Measurements from ENCODE around the gene SUSD5. TPM values are rescaled to one million over a fixed set of nuclear protein-coding genes. Genes with fewer than 3 reads are reported as not detected.

SUSD5 gene
- under 1 TPM; 0.33 to 0.74 (median 0.43) TPM for total RNA-seq (2021; fragmentation: NEBNext Ultra II Directional; extraction: Animal tissue kit (Norgen Biotek cat#: 25700))
- long read RNA-seq, partial matches to known transcripts, result 0 of 1 reads
- long read RNA-seq, other reads (novel, unspliced or antisense), result 1 of 1 reads

- no peak within 1 kb of the TSS for H3K27ac Mint-ChIP-seq
- peaks cover 6% of the 10 kb centered on the region; the same call in 1 of the 2 replicates for H3K4me1 Mint-ChIP-seq (ENCODE audit: low read depth)
- H3K4me3 Mint-ChIP-seq, result peak within 1 kb of the TSS; percentile 53
- peaks cover 50% of the 10 kb centered on the region for H3K27me3 Mint-ChIP-seq (ENCODE audit: insufficient read depth)
- H3K36me3 Mint-ChIP-seq (ENCODE audit: low read depth), result no peaks in the 10 kb centered on the region
- H3K9me3 Mint-ChIP-seq, result peaks cover 4% of the 10 kb centered on the region; the same call in 1 of the 2 replicates
- DNase-seq, result no peak
- TF ChIP-seq, protein P1, sequence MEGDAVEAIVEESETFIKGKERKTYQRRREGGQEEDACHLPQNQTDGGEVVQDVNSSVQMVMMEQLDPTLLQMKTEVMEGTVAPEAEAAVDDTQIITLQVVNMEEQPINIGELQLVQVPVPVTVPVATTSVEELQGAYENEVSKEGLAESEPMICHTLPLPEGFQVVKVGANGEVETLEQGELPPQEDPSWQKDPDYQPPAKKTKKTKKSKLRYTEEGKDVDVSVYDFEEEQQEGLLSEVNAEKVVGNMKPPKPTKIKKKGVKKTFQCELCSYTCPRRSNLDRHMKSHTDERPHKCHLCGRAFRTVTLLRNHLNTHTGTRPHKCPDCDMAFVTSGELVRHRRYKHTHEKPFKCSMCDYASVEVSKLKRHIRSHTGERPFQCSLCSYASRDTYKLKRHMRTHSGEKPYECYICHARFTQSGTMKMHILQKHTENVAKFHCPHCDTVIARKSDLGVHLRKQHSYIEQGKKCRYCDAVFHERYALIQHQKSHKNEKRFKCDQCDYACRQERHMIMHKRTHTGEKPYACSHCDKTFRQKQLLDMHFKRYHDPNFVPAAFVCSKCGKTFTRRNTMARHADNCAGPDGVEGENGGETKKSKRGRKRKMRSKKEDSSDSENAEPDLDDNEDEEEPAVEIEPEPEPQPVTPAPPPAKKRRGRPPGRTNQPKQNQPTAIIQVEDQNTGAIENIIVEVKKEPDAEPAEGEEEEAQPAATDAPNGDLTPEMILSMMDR (IDR thresholded peaks at IDR 0.05), result no peak
Measured at GRCh38 chr3:33218446-33219174, at the start of gene SUSD5. TSS of gene SUSD5 (minus strand) at chr3:33218810. CDS start at chr3:33218797, 13 bp downstream.

- Mint-ChIP-seq H3K4me3 (no peak overlapping the region), H3K4me1 (ENCODE audit: low read depth) (no peaks in the 10 kb centered on the region), H3K27me3 (ENCODE audit: insufficient read depth) (peaks cover 9% of the 10 kb centered on the region), H3K36me3 (ENCODE audit: low read depth) (no peaks in the 10 kb centered on the region), H3K9me3 (no peaks in the 10 kb centered on the region), H3K27ac (no peak overlapping the region)
- TF ChIP-seq, protein P1 (IDR thresholded peaks at IDR 0.05), result no peak
- no peak for DNase-seq
Measured at GRCh38 chr3:33260104-33260503, 41.5 kb upstream of the SUSD5 start.

- TF ChIP-seq, protein P1 (IDR thresholded peaks at IDR 0.05), result no peak
- no peak for DNase-seq
- no peaks in the 10 kb centered on the region for H3K36me3 Mint-ChIP-seq (ENCODE audit: low read depth)
- H3K27me3 Mint-ChIP-seq (ENCODE audit: insufficient read depth), result peaks cover 4% of the 10 kb centered on the region; the same call in 1 of the 2 replicates
- no peaks in the 10 kb centered on the region for H3K9me3 Mint-ChIP-seq
- H3K4me1 Mint-ChIP-seq (ENCODE audit: low read depth), result no peaks in the 10 kb centered on the region
- H3K4me3 Mint-ChIP-seq, result no peak overlapping the region
- H3K27ac Mint-ChIP-seq, result no peak overlapping the region
Measured at GRCh38 chr3:33256249-33256648, 37.6 kb upstream of the SUSD5 start.

GRCh38 chr3:33250712-33251111, 32.1 kb upstream of the SUSD5 start:
- no peaks in the 10 kb centered on the region for H3K9me3 Mint-ChIP-seq
- no peaks in the 10 kb centered on the region for H3K4me1 Mint-ChIP-seq (ENCODE audit: low read depth)
- TF ChIP-seq, protein P1 (IDR thresholded peaks at IDR 0.05), result no peak
- DNase-seq, result no peak
- H3K36me3 Mint-ChIP-seq (ENCODE audit: low read depth), result no peaks in the 10 kb centered on the region
- H3K27ac Mint-ChIP-seq, result no peak overlapping the region
- peaks cover 8% of the 10 kb centered on the region for H3K27me3 Mint-ChIP-seq (ENCODE audit: insufficient read depth)
- no peak overlapping the region for H3K4me3 Mint-ChIP-seq

GRCh38 chr3:33246786-33247185, 28.2 kb upstream of the SUSD5 start:
- no peaks in the 10 kb centered on the region for H3K36me3 Mint-ChIP-seq (ENCODE audit: low read depth)
- TF ChIP-seq, protein P1 (IDR thresholded peaks at IDR 0.05), result no peak
- no peak overlapping the region for H3K4me3 Mint-ChIP-seq
- no peaks in the 10 kb centered on the region for H3K9me3 Mint-ChIP-seq
- H3K27ac Mint-ChIP-seq, result no peak overlapping the region
- peaks cover 9% of the 10 kb centered on the region for H3K27me3 Mint-ChIP-seq (ENCODE audit: insufficient read depth)
- DNase-seq, result no peak
- H3K4me1 Mint-ChIP-seq (ENCODE audit: low read depth), result no peaks in the 10 kb centered on the region

Measured in HFFc6 (cell line).